Trophoblast cell (in vitro differentiated cells and primary cell): ENCODE results near the gene TUBGCP5.
"Not testable (repeated sequence)": the region's sequence is repeated elsewhere in the genome, so short reads cannot be mapped to it uniquely, and the experiment has no call there.

Experiments
- DNase-seq, 2 donors: peaks; one replicate each; pipeline ENCODE4 v3.0.0-alpha.2; 2016
- H2AFZ ChIP-seq: 2 replicates; pipeline ENCODE4 v1.6.1; 2013; ENCODE audit warnings: low read length, moderate library complexity, mild to moderate bottlenecking; ENCODE audit not compliant: insufficient read depth, poor library complexity
- H2AK5ac ChIP-seq: 2 replicates; pipeline ENCODE4 v1.6.1; 2013; ENCODE audit warnings: mild to moderate bottlenecking, low read length
- H2BK120ac ChIP-seq: 2 replicates; pipeline ENCODE4 v1.6.1; 2013; ENCODE audit warnings: low read length, mild to moderate bottlenecking, moderate library complexity; ENCODE audit not compliant: insufficient read depth, poor library complexity
- H2BK12ac ChIP-seq: 2 replicates; pipeline ENCODE4 v1.6.1; 2013; ENCODE audit warnings: mild to moderate bottlenecking, low read length, moderate library complexity
- H2BK5ac ChIP-seq: 2 replicates; pipeline ENCODE4 v1.6.1; 2013; ENCODE audit warnings: low read length, low read depth, moderate library complexity, mild to moderate bottlenecking; ENCODE audit not compliant: poor library complexity
- H3K14ac ChIP-seq: 2 replicates; pipeline ENCODE4 v1.6.1; 2013; ENCODE audit warnings: mild to moderate bottlenecking, low read length
- H3K18ac ChIP-seq: 2 replicates; pipeline ENCODE4 v1.6.1; 2013; ENCODE audit warnings: mild to moderate bottlenecking, low read length
- H3K23ac ChIP-seq: 2 replicates; pipeline ENCODE4 v1.6.1; 2013; ENCODE audit warnings: low read length
- H3K27ac ChIP-seq: 2 replicates; pipeline ENCODE4 v1.5.1; 2013; ENCODE audit warnings: low read depth, mild to moderate bottlenecking, inconsistent platforms, low read length, moderate library complexity
- H3K27me3 ChIP-seq: 2 replicates; pipeline ENCODE4 v1.6.1; 2013; ENCODE audit warnings: inconsistent platforms, mild to moderate bottlenecking, low read length, moderate library complexity; ENCODE audit not compliant: insufficient read depth
- H3K36me3 ChIP-seq, 2 experiments: 1 replicate in 1 of 2; 2 replicates in 1 of 2; pipeline ENCODE4 v1.6.1; 2013; ENCODE audit warnings: low read length in 2 of 2, mild to moderate bottlenecking in 2 of 2, moderate library complexity in 1 of 2; ENCODE audit not compliant: insufficient read depth in 2 of 2, control insufficient read depth in 1 of 2
- H3K4ac ChIP-seq: 2 replicates; pipeline ENCODE4 v1.6.1; 2013; ENCODE audit warnings: low read depth, mild to moderate bottlenecking, low read length, moderate library complexity
- H3K4me1 ChIP-seq, 2 experiments: 1 replicate in 1 of 2; 2 replicates in 1 of 2; pipeline ENCODE4 v1.6.1; 2013; ENCODE audit warnings: low read length in 2 of 2, mild to moderate bottlenecking in 2 of 2, moderate library complexity in 1 of 2; ENCODE audit not compliant: insufficient read depth in 2 of 2, control insufficient read depth in 1 of 2
- H3K4me2 ChIP-seq: 2 replicates; pipeline ENCODE4 v1.6.1; 2013; ENCODE audit warnings: inconsistent platforms, mild to moderate bottlenecking, low read length, moderate library complexity
- H3K4me3 ChIP-seq: 2 replicates; pipeline ENCODE4 v1.5.1; 2013; ENCODE audit warnings: mild to moderate bottlenecking, low read depth, low read length, inconsistent platforms
- H3K79me1 ChIP-seq: one replicate; pipeline ENCODE4 v1.6.1; 2013; ENCODE audit warnings: low read length
- H3K79me2 ChIP-seq: 2 replicates; pipeline ENCODE4 v1.6.1; 2013; ENCODE audit warnings: low read length, mild to moderate bottlenecking; ENCODE audit not compliant: control insufficient read depth, insufficient read depth, poor library complexity
- H3K9ac ChIP-seq: 2 replicates; pipeline ENCODE4 v1.6.1; 2013; ENCODE audit warnings: mild to moderate bottlenecking, low read length
- H3K9me3 ChIP-seq: 2 replicates; pipeline ENCODE4 v1.6.1; 2013; ENCODE audit warnings: low read depth, mild to moderate bottlenecking, control low read depth, inconsistent platforms, low read length; ENCODE audit not compliant: insufficient read depth
- H4K12ac ChIP-seq: 2 replicates; pipeline ENCODE4 v1.6.1; 2013; ENCODE audit warnings: low read depth, mild to moderate bottlenecking, low read length, moderate library complexity
- H4K8ac ChIP-seq: 2 replicates; pipeline ENCODE4 v1.6.1; 2013; ENCODE audit warnings: low read depth, mild to moderate bottlenecking, low read length, moderate library complexity
- H4K91ac ChIP-seq: one replicate; pipeline ENCODE4 v1.6.1; 2013; ENCODE audit warnings: low read depth, mild to moderate bottlenecking, low read length, moderate library complexity
- WGBS: extraction: QIAGEN DNeasy Blood & Tissue Kit; methylation state at CpG from one replicate; pipeline ENCODE4 v1.1.7; 2013; ENCODE audit warnings: missing lambda C conversion rate; ENCODE audit not compliant: insufficient read length, insufficient coverage; ENCODE audit errors: extremely low coverage; 5-methylcytosine and 5-hydroxymethylcytosine counted together

The TUBGCP5 gene

DNA sequence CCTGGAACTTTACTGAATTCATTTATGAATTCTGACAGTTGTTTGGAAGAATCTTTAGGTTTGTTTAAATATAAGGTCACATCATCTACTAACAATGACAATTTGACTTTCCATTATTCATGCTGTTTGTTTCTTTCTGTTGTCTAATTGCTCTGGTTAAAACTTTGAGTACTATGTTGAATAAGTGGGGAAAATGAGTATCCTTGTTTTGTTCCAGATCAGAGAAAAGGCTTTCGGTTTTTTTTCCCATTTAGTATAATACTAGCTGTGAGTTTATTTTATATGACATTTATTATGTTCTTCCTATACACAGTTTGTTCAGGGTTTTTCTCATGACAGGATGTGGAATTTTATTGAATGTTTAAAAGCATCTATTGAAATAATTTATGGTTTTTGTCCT lies 11.3 kb upstream of the TUBGCP5 start:
- Histone ChIP-seq H3K9ac (no peak overlapping the region), H3K79me2 (no peaks in the 10 kb centered on the region), H2AFZ (no peak overlapping the region), H2BK120ac (no peak overlapping the region), H3K4me2 (no peak overlapping the region), H2BK12ac (no peak overlapping the region), H4K8ac (no peak overlapping the region), H3K4ac (no peak overlapping the region), H3K36me3 (no peaks in the 10 kb centered on the region), H3K27ac (no peak overlapping the region), H2AK5ac (no peak overlapping the region), H3K23ac (no peak overlapping the region), H3K18ac (no peak overlapping the region), H3K4me1 (no peaks in the 10 kb centered on the region), H3K14ac (no peak overlapping the region), H3K27me3 (no peaks in the 10 kb centered on the region), H2BK5ac (no peak overlapping the region), H4K12ac (no peak overlapping the region), H3K79me1 (no peaks in the 10 kb centered on the region), H3K9me3 (peaks cover 12% of the 10 kb centered on the region), H3K4me3 (no peak overlapping the region), H4K91ac (no peak overlapping the region)
- no CpG with 5 or more reads among the region's 1 CpG for WGBS
- no peak for DNase-seq

DNA sequence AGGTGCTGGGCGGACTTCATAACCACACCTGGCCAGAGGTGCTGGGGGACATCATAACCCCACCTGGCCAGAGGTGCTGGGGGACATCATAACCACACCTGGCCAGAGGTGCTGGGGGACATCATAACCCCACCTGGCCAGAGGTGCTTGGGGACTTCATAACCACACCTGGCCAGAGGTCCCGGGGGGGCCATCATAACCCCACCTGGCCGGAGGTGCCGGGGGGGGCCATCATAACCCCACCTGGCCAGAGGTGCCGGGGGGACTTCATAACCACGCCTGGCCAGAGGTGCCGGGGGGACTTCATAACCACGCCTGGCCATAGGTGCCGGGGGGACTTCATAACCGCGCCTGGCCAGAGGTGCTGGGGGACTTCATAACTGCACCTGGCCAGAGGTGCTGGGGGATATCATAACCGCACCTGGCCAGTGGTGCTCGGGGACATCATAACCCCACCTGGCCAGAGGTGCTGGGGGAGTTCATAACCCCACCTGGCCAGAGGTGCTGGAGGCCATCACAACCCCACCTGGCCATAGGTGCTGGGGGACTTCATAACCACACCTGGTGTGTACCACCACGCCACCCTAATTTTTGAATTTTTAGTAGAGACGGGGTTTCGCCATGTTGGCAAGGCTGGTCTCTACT lies 10.7 kb upstream of the TUBGCP5 start:
- Histone ChIP-seq H2BK120ac (no peak overlapping the region), H3K79me1 (no peaks in the 10 kb centered on the region), H3K27me3 (no peaks in the 10 kb centered on the region), H2AFZ (no peak overlapping the region), H2BK5ac (no peak overlapping the region), H3K23ac (no peak overlapping the region), H3K4me2 (no peak overlapping the region), H2AK5ac (no peak overlapping the region), H3K4me1 (no peaks in the 10 kb centered on the region), H3K79me2 (no peaks in the 10 kb centered on the region), H3K9ac (no peak overlapping the region), H3K9me3 (peaks cover 11% of the 10 kb centered on the region), H2BK12ac (no peak overlapping the region), H3K36me3 (no peaks in the 10 kb centered on the region), H4K8ac (no peak overlapping the region), H4K12ac (no peak overlapping the region), H3K4ac (no peak overlapping the region), H4K91ac (no peak overlapping the region), H3K27ac (no peak overlapping the region), H3K4me3 (no peak overlapping the region), H3K18ac (no peak overlapping the region), H3K14ac (no peak overlapping the region)
- DNase-seq, result no peak
- no CpG with 5 or more reads among the region's 16 CpGs for WGBS

DNA sequence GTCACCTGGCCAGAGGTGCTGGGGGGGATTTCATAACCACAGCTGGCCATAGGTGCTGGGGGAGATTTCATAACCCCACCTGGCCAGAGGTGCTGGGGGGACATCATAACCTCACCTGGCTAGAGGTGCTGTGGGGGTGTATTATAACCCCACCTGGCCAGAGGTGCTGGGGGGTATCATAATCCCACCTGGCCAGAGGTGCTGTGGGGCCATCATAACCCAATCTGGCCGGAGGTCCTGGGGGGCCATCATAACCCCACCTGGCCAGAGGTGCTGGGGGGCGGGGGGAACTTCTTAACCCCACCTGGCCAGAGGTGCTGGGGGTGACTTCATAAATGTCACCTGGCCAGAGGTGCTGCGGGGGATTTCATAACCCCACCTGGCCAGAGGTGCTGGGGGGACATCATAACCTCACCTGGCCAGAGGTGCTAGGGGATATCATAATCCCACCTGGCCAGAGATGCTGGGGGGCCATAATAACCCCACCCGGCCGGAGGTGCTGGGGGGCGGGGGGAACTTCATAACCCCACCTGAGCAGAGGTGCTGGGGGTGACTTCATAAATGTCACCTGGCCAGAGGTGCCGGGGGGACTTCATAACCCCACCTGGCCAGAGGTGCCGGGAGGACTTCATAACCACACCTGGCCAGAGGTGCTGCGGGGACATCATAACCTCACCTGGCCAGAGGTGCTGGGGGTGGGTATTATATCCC lies 9.4 kb upstream of the TUBGCP5 start:
- H3K9me3 ChIP-seq, result peaks cover 11% of the 10 kb centered on the region
- not testable (repeated sequence) for H3K14ac ChIP-seq, H3K4me3 ChIP-seq, H4K12ac ChIP-seq, H2AFZ ChIP-seq, H3K36me3 ChIP-seq, H3K27ac ChIP-seq, H2BK120ac ChIP-seq, H2BK12ac ChIP-seq, H3K18ac ChIP-seq, DNase-seq, H2AK5ac ChIP-seq, H3K4me2 ChIP-seq, H2BK5ac ChIP-seq, H3K79me1 ChIP-seq, H4K8ac ChIP-seq, H4K91ac ChIP-seq, H3K4ac ChIP-seq, H3K23ac ChIP-seq, H3K79me2 ChIP-seq, H3K4me1 ChIP-seq, H3K9ac ChIP-seq, H3K27me3 ChIP-seq
- no CpG with 5 or more reads among the region's 9 CpGs for WGBS

DNA sequence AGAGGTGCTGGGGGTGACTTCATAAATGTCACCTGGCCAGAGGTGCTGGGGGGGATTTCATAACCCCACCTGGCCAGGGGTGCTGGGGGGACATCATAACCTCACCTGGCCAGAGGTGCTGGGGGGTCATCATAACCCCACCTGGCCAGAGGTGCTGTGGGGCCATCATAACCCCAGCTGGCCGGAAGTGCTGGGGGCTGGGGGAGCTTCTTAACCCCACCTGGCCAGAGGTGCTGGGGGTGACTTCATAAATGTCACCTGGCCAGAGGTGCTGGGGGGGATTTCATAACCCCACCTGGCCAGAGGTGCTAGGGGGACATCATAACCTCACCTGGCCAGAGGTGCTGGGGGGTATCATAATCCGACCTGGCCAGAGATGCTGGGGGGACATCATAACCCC lies 4.6 kb upstream of the TUBGCP5 start:
- not testable (repeated sequence) for H3K4me3 ChIP-seq, H3K9ac ChIP-seq, H2BK12ac ChIP-seq, H3K18ac ChIP-seq, H3K79me1 ChIP-seq, H4K8ac ChIP-seq, H2AFZ ChIP-seq, H3K23ac ChIP-seq, H2BK5ac ChIP-seq, H3K4ac ChIP-seq, H3K27ac ChIP-seq, H2BK120ac ChIP-seq, DNase-seq, H2AK5ac ChIP-seq, H3K4me2 ChIP-seq, H3K4me1 ChIP-seq, H3K79me2 ChIP-seq, H4K91ac ChIP-seq, H4K12ac ChIP-seq, H3K9me3 ChIP-seq, H3K27me3 ChIP-seq, H3K14ac ChIP-seq, H3K36me3 ChIP-seq
- no CpG with 5 or more reads among the region's 2 CpGs for WGBS
